Measurements from ENCODE around the gene DMGDH.

Gene DMGDH

DNA sequence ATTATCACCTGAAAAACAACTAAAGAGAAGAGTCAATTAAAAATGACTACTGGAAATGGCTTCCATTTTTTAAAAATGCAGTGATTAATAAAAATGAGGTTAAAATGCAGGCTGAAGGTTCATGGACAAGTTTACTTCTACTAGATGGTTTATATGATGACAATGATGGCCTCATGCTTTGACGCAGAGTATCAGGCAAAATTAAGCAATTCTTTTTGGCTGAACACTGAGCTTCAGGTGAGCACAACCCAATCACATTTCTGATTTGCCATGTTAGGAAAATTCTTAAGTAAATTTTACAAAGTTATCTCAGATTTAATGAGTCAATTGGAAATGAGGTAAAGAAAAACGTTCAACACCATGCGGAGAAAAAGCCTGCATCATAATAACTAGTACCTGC, 22.3 kb downstream of the DMGDH start:
- ATAC-seq (ENCODE audit: low read depth), result no peak
- TF ChIP-seq, protein P1, sequence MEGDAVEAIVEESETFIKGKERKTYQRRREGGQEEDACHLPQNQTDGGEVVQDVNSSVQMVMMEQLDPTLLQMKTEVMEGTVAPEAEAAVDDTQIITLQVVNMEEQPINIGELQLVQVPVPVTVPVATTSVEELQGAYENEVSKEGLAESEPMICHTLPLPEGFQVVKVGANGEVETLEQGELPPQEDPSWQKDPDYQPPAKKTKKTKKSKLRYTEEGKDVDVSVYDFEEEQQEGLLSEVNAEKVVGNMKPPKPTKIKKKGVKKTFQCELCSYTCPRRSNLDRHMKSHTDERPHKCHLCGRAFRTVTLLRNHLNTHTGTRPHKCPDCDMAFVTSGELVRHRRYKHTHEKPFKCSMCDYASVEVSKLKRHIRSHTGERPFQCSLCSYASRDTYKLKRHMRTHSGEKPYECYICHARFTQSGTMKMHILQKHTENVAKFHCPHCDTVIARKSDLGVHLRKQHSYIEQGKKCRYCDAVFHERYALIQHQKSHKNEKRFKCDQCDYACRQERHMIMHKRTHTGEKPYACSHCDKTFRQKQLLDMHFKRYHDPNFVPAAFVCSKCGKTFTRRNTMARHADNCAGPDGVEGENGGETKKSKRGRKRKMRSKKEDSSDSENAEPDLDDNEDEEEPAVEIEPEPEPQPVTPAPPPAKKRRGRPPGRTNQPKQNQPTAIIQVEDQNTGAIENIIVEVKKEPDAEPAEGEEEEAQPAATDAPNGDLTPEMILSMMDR (IDR thresholded peaks at IDR 0.05; ENCODE audit: poor library complexity, severe bottlenecking), result no peak
- Histone ChIP-seq H3K27me3 (ENCODE audit: insufficient read depth, poor library complexity, severe bottlenecking) (no peaks in the 10 kb centered on the region), H3K36me3 (ENCODE audit: low read depth) (no peaks in the 10 kb centered on the region), H3K9me3 (ENCODE audit: severe bottlenecking) (no peaks in the 10 kb centered on the region), H3K4me3 (ENCODE audit: severe bottlenecking) (no peak overlapping the region), H3K27ac (ENCODE audit: poor library complexity, severe bottlenecking) (no peak overlapping the region), H3K4me1 (ENCODE audit: insufficient read depth, poor library complexity, severe bottlenecking) (no peaks in the 10 kb centered on the region)
- DNase-seq (ENCODE audit: low spot score), result no peak

DNA sequence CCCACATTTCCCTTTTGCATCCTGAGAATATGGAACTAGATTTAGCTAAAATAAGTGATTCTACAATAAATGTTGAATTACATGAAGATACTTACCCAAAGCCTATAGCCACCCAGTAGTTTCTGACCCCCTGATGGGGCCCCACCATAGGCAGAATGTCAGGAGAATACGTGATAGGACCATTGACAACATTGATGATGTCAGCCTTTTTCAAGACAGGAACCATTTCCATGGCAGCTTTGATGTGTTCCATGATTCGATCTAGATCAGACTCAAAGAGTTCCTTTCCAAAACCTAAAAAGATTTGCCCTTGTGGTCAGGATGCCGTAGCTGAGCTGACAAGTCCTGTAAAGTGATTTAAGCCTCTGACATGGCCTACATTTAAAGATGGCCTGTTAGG, 27.3 kb downstream of the DMGDH start:
- Histone ChIP-seq H3K9me3 (ENCODE audit: severe bottlenecking) (no peaks in the 10 kb centered on the region), H3K4me3 (ENCODE audit: severe bottlenecking) (no peak overlapping the region), H3K36me3 (ENCODE audit: low read depth) (no peaks in the 10 kb centered on the region), H3K27ac (ENCODE audit: poor library complexity, severe bottlenecking) (no peak overlapping the region), H3K27me3 (ENCODE audit: insufficient read depth, poor library complexity, severe bottlenecking) (no peaks in the 10 kb centered on the region), H3K4me1 (ENCODE audit: insufficient read depth, poor library complexity, severe bottlenecking) (no peaks in the 10 kb centered on the region)
- DNase-seq (ENCODE audit: low spot score) (no peak), ATAC-seq (ENCODE audit: low read depth) (no peak)
- TF ChIP-seq, protein P1 (IDR thresholded peaks at IDR 0.05; ENCODE audit: poor library complexity, severe bottlenecking), result no peak

DNA sequence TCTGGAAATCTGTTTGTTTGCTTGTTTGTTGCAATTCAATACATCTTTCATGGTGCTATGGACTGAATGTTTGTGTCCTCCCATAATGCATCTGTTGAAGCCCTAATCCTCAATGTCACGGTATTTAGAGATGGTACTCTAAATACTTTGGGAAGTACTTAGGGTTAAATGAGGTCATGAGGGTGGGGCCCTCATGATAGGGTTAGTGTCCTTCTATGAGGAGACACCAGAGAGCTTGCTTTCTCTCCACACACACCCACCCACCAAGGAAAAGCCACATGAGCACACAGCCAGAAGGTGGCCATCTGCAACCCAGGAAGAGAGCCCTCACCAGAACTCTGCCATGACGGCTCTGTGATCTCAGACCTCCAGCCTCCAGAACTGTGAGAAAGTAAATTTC, 32.7 kb downstream of the DMGDH start:
- H3K9me3 ChIP-seq (ENCODE audit: severe bottlenecking), result no peaks in the 10 kb centered on the region
- no peaks in the 10 kb centered on the region for H3K36me3 ChIP-seq (ENCODE audit: low read depth)
- H3K27ac ChIP-seq (ENCODE audit: poor library complexity, severe bottlenecking), result no peak overlapping the region
- DNase-seq (ENCODE audit: low spot score) (no peak), ATAC-seq (ENCODE audit: low read depth) (no peak)
- TF ChIP-seq, protein P1 (IDR thresholded peaks at IDR 0.05; ENCODE audit: poor library complexity, severe bottlenecking), result no peak
- no peaks in the 10 kb centered on the region for H3K27me3 ChIP-seq (ENCODE audit: insufficient read depth, poor library complexity, severe bottlenecking)
- no peak overlapping the region for H3K4me3 ChIP-seq (ENCODE audit: severe bottlenecking)
- no peaks in the 10 kb centered on the region for H3K4me1 ChIP-seq (ENCODE audit: insufficient read depth, poor library complexity, severe bottlenecking)

DNA sequence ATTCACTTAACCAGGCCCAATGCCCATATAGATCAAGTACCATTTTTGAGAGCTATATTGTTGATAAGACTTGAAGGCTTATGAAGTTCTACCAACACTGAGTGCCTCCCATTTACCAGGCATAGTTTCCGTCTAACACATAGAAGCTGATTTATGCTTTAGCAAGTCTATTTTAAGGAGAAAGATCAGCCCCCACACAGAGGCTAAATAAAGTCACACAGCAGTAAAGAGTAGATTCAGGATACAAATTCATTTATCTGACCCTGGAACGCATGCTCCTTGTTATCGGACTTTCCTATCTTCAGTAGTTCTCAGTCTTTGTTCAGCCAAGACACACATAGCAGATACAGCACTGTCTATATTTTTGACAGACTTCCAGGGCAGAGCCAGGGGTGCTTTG, 34.2 kb downstream of the DMGDH start:
- H3K9me3 ChIP-seq (ENCODE audit: severe bottlenecking), result no peaks in the 10 kb centered on the region
- TF ChIP-seq, protein P1 (IDR thresholded peaks at IDR 0.05; ENCODE audit: poor library complexity, severe bottlenecking), result no peak
- H3K27ac ChIP-seq (ENCODE audit: poor library complexity, severe bottlenecking), result no peak overlapping the region
- no peak overlapping the region for H3K4me3 ChIP-seq (ENCODE audit: severe bottlenecking)
- no peaks in the 10 kb centered on the region for H3K36me3 ChIP-seq (ENCODE audit: low read depth)
- no peaks in the 10 kb centered on the region for H3K4me1 ChIP-seq (ENCODE audit: insufficient read depth, poor library complexity, severe bottlenecking)
- DNase-seq (ENCODE audit: low spot score) (no peak), ATAC-seq (ENCODE audit: low read depth) (no peak)
- H3K27me3 ChIP-seq (ENCODE audit: insufficient read depth, poor library complexity, severe bottlenecking), result no peaks in the 10 kb centered on the region

DNA sequence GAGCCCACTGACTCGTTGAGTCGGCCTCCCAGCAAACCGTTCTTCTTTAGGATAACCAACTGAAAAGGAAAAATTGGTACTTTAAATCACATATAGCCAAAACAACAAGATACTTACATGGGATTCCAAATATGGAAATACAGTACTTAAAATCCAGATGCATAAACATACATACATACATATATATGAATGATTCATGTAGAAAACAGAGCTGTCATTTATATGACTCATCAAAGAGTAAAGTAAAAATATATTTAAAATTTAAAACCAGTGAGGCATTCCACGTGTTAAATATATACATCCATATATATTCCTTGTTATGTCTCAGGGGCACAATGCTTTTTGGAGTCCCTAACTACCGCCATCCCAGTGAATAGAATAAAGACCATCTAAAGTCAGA, 36.7 kb downstream of the DMGDH start:
- no peak for DNase-seq (ENCODE audit: low spot score)
- Histone ChIP-seq H3K4me3 (ENCODE audit: severe bottlenecking) (no peak overlapping the region), H3K36me3 (ENCODE audit: low read depth) (no peaks in the 10 kb centered on the region), H3K27ac (ENCODE audit: poor library complexity, severe bottlenecking) (no peak overlapping the region), H3K9me3 (ENCODE audit: severe bottlenecking) (no peaks in the 10 kb centered on the region), H3K27me3 (ENCODE audit: insufficient read depth, poor library complexity, severe bottlenecking) (no peaks in the 10 kb centered on the region), H3K4me1 (ENCODE audit: insufficient read depth, poor library complexity, severe bottlenecking) (no peaks in the 10 kb centered on the region)
- no peak for ATAC-seq (ENCODE audit: low read depth)
- TF ChIP-seq, protein P1 (IDR thresholded peaks at IDR 0.05; ENCODE audit: poor library complexity, severe bottlenecking), result no peak
